Keratinocyte (primary cell): ENCODE measurements around the gene TNFRSF4. TPM values are rescaled to one million over a fixed set of nuclear protein-coding genes. Genes with fewer than 3 reads are reported as not detected.
A peak's percentile ranks its signal among the peaks of the same experiment; 100 is the strongest.

Source experiments
- DNase-seq: peaks from one replicate; pipeline ENCODE4 v3.0.0-alpha.2; 2011; ENCODE audit warnings: low read depth, missing footprints, low spot score
- FAIRE-seq: peaks from 2 replicates; lab custom pipeline; 2011; peaks lifted over from hg19 to GRCh38; lab: Jason Lieb, UNC
- H2AFZ ChIP-seq: 2 replicates; pipeline ENCODE4 v1.6.0; 2012; ENCODE audit warnings: low read length, control low read depth, inconsistent platforms; ENCODE audit not compliant: control insufficient read depth
- H3K27ac ChIP-seq: 2 replicates; pipeline ENCODE4 v1.5.1; 2011; ENCODE audit warnings: low read length; ENCODE audit not compliant: control insufficient read depth, insufficient read depth
- H3K27me3 ChIP-seq: 3 replicates; pipeline ENCODE4 v1.6.0; 2011; ENCODE audit warnings: low read length; ENCODE audit not compliant: control insufficient read depth, insufficient read depth; ENCODE audit errors: extremely low read depth
- H3K36me3 ChIP-seq, 2 experiments: 2 replicates in 1 of 2; 3 replicates in 1 of 2; pipeline ENCODE4 v1.5.1; 2011; ENCODE audit warnings: low read length in 2 of 2, mild to moderate bottlenecking in 1 of 2; ENCODE audit not compliant: control insufficient read depth in 2 of 2, insufficient read depth in 2 of 2; ENCODE audit errors: extremely low read depth in 1 of 2
- H3K4me1 ChIP-seq: 3 replicates; pipeline ENCODE4 v1.5.1; 2011; ENCODE audit warnings: low read length; ENCODE audit not compliant: control insufficient read depth, insufficient read depth; ENCODE audit errors: extremely low read depth
- H3K4me2 ChIP-seq: 3 replicates; pipeline ENCODE4 v1.6.0; 2011; ENCODE audit warnings: low read depth, low read length; ENCODE audit not compliant: control insufficient read depth, insufficient read depth; ENCODE audit errors: extremely low read depth
- H3K4me3 ChIP-seq, 3 experiments: fragments of 200-600 bp in 1 of 3; sonication (generic) in 1 of 3; 2 replicates in 2 of 3; 3 replicates in 1 of 3; pipeline ENCODE4 v1.5.1; 2011 to 2016; ENCODE audit warnings: low read length in 3 of 3, mild to moderate bottlenecking in 3 of 3, control low read depth in 2 of 3, inconsistent platforms in 1 of 3, low read depth in 1 of 3, mixed read lengths in 1 of 3, mixed run types in 1 of 3, moderate library complexity in 1 of 3; ENCODE audit not compliant: control insufficient read depth in 2 of 3, insufficient read depth in 2 of 3; ENCODE audit errors: extremely low read depth in 1 of 3
- H3K79me2 ChIP-seq: 2 replicates; pipeline ENCODE4 v1.6.0; 2012; ENCODE audit warnings: low read length; ENCODE audit not compliant: control insufficient read depth, insufficient read depth
- H3K9ac ChIP-seq: 3 replicates; pipeline ENCODE4 v1.6.0; 2011; ENCODE audit warnings: low read length; ENCODE audit not compliant: control insufficient read depth, insufficient read depth; ENCODE audit errors: extremely low read depth
- H3K9me1 ChIP-seq: 3 replicates; pipeline ENCODE4 v1.6.0; 2011; ENCODE audit warnings: low read length; ENCODE audit not compliant: control insufficient read depth, insufficient read depth; ENCODE audit errors: extremely low read depth
- H3K9me3 ChIP-seq: 2 replicates; pipeline ENCODE4 v1.5.1; 2012; ENCODE audit warnings: low read depth, low read length; ENCODE audit not compliant: control insufficient read depth
- H4K20me1 ChIP-seq: 3 replicates; pipeline ENCODE4 v1.6.0; 2011; ENCODE audit warnings: low read length; ENCODE audit not compliant: control insufficient read depth, insufficient read depth; ENCODE audit errors: extremely low read depth
- EZH2 ChIP-seq: IDR thresholded peaks from one replicate; pipeline ENCODE4 v1.6.1; 2012; ENCODE audit warnings: inconsistent platforms, mild to moderate bottlenecking, low read length, moderate library complexity
- dilution Hi-C: fragments of 300-500 bp; cut with MboI; formaldehyde crosslinking; loops from one replicate; pipeline ENCODE4 v1.7.0; 2020; ENCODE audit warnings: low sequenced_read_pairs; ENCODE audit not compliant: extremely low pct_ligation_motif_present
- polyA plus RNA-seq, 5 experiments: library from polyadenylated mRNA; depleted of rRNA in 3 of 5; stranded (reverse) in 3 of 5; stranded (forward) in 1 of 5; unstranded in 1 of 5; fragments of >200 nt; gene quantifications; 1 replicate in 1 of 5; 2 replicates in 3 of 5; 3 replicates in 1 of 5; pipeline versions ENCODE4 v1.2.1 to v1.2.3, GENCODE V29; 2011 to 2012; ENCODE audit warnings: missing spikeins in 2 of 5, low read depth in 1 of 5, low replicate concordance in 1 of 5
- TF ChIP-seq, protein P1 (sequence below), 3 experiments: IDR thresholded peaks in 1 of 3; conservative IDR thresholded peaks in 1 of 3; optimal IDR thresholded peaks in 1 of 3; 2 replicates in 2 of 3; 3 replicates in 1 of 3; pipeline versions ENCODE3 to v1.5.1; 2011; ENCODE audit warnings: low read length in 3 of 3, mild to moderate bottlenecking in 3 of 3, moderate library complexity in 2 of 3, control low read depth in 1 of 3, inconsistent platforms in 1 of 3; ENCODE audit not compliant: insufficient read depth in 2 of 3; ENCODE audit errors: extremely low read depth in 1 of 3

Gene TNFRSF4
- polyA plus RNA-seq, 1 donor (not counting 4 experiments of a cell fraction or from before 2014, with no cell fraction given), result not detected

- Histone ChIP-seq H4K20me1 (no peaks in the 10 kb centered on the region), H3K36me3 (peaks cover 0 to 3% of the 10 kb centered on the region in 2 experiments), H2AFZ (no peak overlapping the region), H3K4me2 (no peak overlapping the region), H3K79me2 (peaks cover 2% of the 10 kb centered on the region), H3K27me3 (peaks cover 6% of the 10 kb centered on the region), H3K9me3 (no peaks in the 10 kb centered on the region), H3K9ac (no peak overlapping the region), H3K4me1 (peaks cover 15% of the 10 kb centered on the region), H3K9me1 (no peaks in the 10 kb centered on the region), H3K27ac (no peak overlapping the region), H3K4me3 (no peak overlapping the region)
- dilution Hi-C loops, result no loop called here
- DNase-seq (no peak), FAIRE-seq (no peak)
- no peak for TF ChIP-seq EZH2
- TF ChIP-seq, protein P1, sequence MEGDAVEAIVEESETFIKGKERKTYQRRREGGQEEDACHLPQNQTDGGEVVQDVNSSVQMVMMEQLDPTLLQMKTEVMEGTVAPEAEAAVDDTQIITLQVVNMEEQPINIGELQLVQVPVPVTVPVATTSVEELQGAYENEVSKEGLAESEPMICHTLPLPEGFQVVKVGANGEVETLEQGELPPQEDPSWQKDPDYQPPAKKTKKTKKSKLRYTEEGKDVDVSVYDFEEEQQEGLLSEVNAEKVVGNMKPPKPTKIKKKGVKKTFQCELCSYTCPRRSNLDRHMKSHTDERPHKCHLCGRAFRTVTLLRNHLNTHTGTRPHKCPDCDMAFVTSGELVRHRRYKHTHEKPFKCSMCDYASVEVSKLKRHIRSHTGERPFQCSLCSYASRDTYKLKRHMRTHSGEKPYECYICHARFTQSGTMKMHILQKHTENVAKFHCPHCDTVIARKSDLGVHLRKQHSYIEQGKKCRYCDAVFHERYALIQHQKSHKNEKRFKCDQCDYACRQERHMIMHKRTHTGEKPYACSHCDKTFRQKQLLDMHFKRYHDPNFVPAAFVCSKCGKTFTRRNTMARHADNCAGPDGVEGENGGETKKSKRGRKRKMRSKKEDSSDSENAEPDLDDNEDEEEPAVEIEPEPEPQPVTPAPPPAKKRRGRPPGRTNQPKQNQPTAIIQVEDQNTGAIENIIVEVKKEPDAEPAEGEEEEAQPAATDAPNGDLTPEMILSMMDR (optimal IDR thresholded peaks at IDR 0.05 in 1 of 3, IDR thresholded peaks at IDR 0.05 in 1 of 3, conservative IDR thresholded peaks at IDR 0.05 in 1 of 3; ENCODE audit: extremely low read depth in 1 of 3, insufficient read depth in 2 of 3, low read length in 3 of 3), result no peak
These were observed 25.3 kb upstream of the TNFRSF4 start for GRCh38 chr1:1239227-1239613.

DNA sequence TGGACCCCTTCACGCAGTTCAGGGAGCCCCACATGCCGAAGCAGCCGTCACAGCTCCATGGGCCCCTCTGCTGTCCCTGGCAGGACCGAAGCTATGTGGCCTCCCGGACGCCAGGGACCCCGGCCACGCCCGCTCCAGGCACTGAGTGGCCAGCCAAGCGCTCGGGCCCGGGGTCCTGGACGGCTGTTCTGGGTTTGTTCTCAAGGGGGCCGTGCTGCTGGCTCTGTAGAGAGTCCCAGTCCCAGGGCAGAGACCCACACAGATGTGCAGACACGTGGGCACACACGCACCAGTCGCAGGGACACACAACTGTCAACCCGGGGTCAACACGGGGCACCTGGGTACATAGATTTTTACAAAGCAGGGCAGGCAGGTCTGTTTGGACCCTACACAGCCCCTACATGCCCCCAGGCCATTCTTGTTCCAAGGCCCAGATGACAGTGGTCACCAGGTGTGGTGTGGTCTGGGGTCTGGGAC lies 24.8 kb upstream of the TNFRSF4 start:
- FAIRE-seq, result no peak
- Histone ChIP-seq H4K20me1 (no peaks in the 10 kb centered on the region), H3K79me2 (peaks cover 5% of the 10 kb centered on the region), H3K36me3 (peaks cover 0 to 3% of the 10 kb centered on the region in 2 experiments), H3K4me1 (peaks cover 15% of the 10 kb centered on the region), H3K9ac (peak overlapping the region; percentile 50), H3K9me1 (no peaks in the 10 kb centered on the region), H3K4me2 (peak overlapping the region; percentile 45), H3K27ac (no peak overlapping the region), H3K9me3 (no peaks in the 10 kb centered on the region), H2AFZ (peak overlapping the region; percentile 62), H3K4me3 (no peak overlapping the region), H3K27me3 (peaks cover 6% of the 10 kb centered on the region)
- TF ChIP-seq EZH2, result no peak
- TF ChIP-seq, protein P1 (optimal IDR thresholded peaks at IDR 0.05 in 1 of 3, IDR thresholded peaks at IDR 0.05 in 1 of 3, conservative IDR thresholded peaks at IDR 0.05 in 1 of 3; ENCODE audit: extremely low read depth in 1 of 3, insufficient read depth in 2 of 3, low read length in 3 of 3), result no peak
- dilution Hi-C loops, result no loop called here
- no peak for DNase-seq
